ENCODE measurements around the gene LRRC4C.
"Not testable (repeated sequence)": the region's sequence is repeated elsewhere in the genome, so short reads cannot be mapped to it uniquely, and the experiment has no call there.

LRRC4C gene

DNA sequence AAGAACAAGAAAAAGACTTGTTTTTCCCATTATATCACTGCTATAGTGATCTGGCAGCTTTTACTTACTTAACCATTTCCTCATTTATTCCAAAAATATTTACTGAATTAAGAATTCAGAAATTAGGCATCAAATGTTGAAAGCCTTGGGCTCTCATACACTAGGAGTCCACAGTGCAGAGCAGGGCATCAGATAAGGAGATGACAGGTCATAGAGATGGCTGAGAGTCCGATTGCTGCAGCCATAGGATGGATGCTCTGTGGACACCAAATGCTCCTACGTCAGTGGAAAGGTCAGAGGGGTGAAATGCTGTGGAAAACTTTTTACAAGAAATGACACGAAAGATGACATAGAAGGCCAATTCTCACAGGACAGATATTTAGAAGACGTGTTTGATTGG, 771.1 kb downstream of the LRRC4C start:
- no peak for DNase-seq (ENCODE audit: low read depth)

- no peak for DNase-seq (ENCODE audit: low read depth)
Observed at GRCh38 chr11:40686765-40687164, 772.7 kb downstream of the LRRC4C start.

- no peak for DNase-seq (ENCODE audit: low read depth)
Observed at GRCh38 chr11:40683010-40683409, 776.4 kb downstream of the LRRC4C start.

GRCh38 chr11:40679276-40679675, 780.2 kb downstream of the LRRC4C start:
- no peak for DNase-seq (ENCODE audit: low read depth)

GRCh38 chr11:40647295-40647694, 812.2 kb downstream of the LRRC4C start:
- DNase-seq (ENCODE audit: low read depth): no peak

DNA sequence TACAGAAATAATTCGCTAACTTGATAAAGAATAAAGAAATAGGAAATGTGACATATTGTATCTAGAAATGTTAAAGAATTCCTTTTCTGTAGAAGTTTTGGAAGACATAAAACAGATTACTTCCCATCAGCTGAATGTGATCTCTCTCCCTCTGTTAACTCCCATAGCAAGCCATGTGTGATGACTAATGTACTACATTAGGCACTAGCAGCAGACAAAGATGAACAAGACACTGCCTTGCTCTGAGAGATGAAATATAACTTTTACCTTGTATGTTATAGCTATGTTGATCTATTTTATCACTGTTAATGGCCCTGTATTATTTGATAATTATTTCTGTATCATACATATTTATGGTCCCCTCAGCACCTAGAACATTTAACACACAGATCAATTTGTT, 817.2 kb downstream of the LRRC4C start:
- no peak for DNase-seq (ENCODE audit: low read depth)

- DNase-seq (ENCODE audit: low read depth): no peak
Observed at GRCh38 chr11:40619654-40620053, 839.8 kb downstream of the LRRC4C start.

DNA sequence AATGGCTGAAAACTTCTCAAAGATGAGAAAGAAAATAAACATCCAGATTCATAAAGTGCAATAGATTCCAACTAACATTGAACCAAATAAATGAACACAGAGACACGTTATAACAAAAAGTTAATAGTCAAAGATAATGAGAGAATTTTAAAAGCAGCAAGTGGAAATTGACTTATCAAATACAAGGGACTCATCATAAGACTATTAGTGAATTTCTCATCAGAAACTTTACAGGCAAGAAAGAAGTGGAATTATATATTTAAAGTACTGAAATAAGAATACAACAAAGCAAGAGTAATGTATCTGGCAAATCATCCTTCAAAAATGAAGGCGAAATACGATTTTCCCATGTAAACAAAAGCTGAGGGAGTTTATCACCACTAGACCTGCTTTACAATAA, 852.7 kb downstream of the LRRC4C start:
- no peak for DNase-seq (ENCODE audit: low read depth)

DNA sequence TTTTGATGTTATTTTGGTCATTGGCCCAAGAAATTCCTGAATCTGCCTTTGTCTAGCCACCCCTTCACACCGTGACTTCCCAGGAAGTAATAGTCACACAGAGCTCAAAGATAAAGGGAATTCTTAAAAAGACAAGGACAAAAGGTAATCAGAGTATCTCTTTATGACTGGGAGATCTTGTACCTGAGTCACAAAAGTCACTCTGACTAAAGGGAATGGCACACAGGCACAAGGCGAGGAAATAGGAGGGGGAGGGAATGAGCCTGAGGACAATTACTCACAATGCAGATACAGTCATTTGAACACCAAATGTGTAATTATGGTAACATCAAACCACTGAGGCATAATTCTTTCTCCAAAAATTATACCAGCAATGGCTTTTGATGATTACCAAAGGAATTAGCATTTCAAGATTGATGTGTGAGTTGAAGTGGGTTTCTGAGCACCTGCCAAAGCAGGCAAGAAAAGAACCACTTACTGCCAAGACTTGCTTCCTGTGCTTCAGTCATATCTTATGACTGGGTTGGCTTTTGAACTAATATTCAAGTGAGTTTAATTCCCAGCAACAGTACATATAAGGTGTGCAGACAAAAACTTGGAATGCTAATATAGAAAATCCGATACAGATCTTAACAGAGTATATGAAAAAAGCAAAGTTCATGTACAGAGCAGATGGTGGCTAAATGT, 856.4 kb downstream of the LRRC4C start:
- DNase-seq (ENCODE audit: low read depth): no peak

DNA sequence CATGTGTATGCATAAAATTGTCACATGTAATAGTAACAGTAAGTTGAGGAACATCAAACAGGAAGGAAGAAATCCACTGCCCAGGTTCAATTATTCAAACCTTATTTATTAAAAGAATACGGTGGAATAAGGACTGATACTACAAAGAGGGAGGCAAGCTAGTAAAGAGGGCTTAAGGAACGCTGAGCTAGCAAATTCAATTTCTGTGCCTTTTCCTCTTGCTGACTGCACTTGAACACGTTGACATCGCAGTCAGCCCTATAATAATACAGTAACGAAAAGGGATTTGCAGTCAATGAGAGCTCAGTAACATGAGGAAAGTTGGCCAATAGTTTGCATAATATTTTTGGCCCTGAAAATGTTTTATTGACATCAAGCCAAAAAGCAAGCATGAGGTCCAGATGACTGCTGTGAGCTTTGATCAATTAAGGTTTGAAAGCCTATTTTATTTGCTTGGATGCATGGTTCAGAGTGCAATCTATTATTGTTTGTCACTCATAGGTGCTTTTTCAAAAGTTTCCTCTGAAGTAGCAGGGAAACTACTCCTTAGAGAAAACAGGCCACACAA, 861.8 kb downstream of the LRRC4C start:
- DNase-seq (ENCODE audit: low read depth): no peak

GRCh38 chr11:40573254-40573891, 886.1 kb downstream of the LRRC4C start:
- DNase-seq (ENCODE audit: low read depth): no peak

- no peak for DNase-seq (ENCODE audit: low read depth)
Observed at GRCh38 chr11:40569947-40570531, 889.4 kb downstream of the LRRC4C start.

DNA sequence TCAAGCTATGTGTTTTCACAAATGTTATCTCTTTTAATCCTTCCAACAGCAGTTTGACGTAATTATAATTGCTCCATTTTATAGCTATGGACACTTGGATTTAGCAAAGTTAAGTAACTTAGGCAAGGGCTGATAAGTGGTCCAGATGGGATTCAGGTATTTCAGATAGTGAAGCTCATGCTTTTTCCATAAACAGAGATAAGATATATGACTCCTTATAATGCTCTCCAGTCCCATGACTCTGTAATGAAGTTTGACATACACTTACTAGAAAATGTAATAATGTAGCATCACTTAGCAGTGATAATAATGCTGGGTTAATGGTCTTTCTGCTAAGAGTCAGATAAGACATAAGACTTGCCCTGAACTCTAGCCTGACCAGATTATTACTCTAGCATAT, 892.1 kb downstream of the LRRC4C start:
- DNase-seq (ENCODE audit: low read depth): no peak

- no peak for DNase-seq (ENCODE audit: low read depth)
Observed at GRCh38 chr11:40544162-40544561, 915.3 kb downstream of the LRRC4C start.

GRCh38 chr11:40542821-40543220, 916.6 kb downstream of the LRRC4C start:
- no peak for DNase-seq (ENCODE audit: low read depth)

DNA sequence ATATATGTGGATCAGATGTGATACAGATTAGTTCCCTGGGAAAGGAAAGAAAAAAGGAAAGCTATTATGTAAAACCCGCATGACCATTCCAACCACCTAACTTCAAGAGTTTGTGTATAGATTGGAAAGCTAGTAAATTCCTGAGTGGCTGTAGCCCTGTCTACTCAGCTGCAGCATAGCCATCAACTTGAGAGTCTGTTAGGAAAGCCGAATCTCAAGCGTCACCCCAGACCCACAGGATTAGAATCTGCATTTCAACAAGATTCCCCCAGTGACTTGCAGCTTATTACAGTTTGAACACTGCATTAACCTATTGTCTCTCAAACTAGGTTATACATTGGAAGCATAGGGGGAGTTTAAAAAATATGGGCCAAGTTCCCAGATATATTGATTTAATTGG, 921.7 kb downstream of the LRRC4C start:
- DNase-seq (ENCODE audit: low read depth): no peak

- DNase-seq (ENCODE audit: low read depth): not testable (repeated sequence)
Observed at GRCh38 chr11:40522080-40522479, 937.4 kb downstream of the LRRC4C start.

- no peak for DNase-seq (ENCODE audit: low read depth)
Observed at GRCh38 chr11:40517122-40517521, 942.3 kb downstream of the LRRC4C start.

- DNase-seq (ENCODE audit: low read depth): no peak
Observed at GRCh38 chr11:40514124-40514523, 945.3 kb downstream of the LRRC4C start.

- no peak for DNase-seq (ENCODE audit: low read depth)
Observed at GRCh38 chr11:40513281-40513680, 946.2 kb downstream of the LRRC4C start.

DNA sequence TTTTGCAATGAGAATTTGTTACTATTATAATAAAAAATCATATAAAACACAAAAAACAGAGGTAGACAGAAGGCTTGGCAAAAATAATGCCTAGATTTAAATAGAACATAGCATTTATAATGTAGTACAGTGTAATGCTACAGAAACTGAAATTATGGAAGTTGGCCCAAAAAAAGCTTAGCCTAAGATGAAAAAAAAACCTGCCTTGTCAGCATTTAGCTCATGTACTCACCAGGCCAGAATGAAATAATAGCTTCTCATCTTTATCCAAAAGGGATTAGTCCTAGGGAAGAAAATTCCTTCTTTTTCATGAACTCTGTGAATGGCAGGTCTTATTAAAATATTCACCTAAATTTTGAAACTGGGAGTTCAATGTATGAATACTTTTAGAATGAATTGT, 951.1 kb downstream of the LRRC4C start:
- DNase-seq (ENCODE audit: low read depth): no peak

DNA sequence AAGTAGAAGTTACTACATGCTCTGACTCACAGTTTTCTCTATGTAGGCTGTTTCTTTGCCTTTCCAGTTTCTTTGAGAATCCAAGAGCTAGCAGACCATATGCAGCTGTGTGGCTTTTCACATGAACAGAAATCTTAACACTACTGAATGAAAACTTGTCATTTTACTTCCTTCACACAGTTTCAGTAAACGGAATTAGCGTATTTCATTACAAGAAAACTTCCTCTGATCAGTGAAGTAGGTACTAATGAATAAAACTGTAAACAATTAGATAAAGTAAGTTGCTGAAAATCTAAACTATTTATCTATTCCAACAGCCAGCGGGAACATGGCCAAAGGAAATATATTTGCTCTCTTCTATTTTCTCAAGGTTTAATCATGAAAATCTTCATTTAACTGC, 953.2 kb downstream of the LRRC4C start:
- DNase-seq (ENCODE audit: low read depth): no peak

DNA sequence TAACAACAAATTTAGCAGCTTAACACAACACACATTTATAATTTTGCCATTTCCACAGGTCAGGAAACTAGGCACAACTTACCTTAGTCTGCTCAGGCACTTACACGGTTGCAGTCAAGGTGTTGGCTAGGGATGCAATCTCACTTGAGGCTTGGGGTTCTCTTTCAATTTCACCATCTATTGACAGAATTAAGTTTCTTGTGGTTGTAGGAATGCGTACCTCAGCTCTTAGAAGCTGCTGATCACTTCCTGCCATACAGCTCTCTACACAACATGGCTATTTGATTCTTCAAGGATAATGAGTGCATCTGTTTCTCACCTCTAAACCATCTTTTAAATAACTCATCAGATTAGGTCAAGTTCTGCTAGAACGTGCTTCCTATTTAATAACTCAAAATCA, 968.1 kb downstream of the LRRC4C start:
- DNase-seq (ENCODE audit: low read depth): no peak

All from non-pigmented ciliary epithelial cell (primary cell).